Measurements from ENCODE around the gene PLCXD1.
"Not testable (repeated sequence)": the region's sequence is repeated elsewhere in the genome, so short reads cannot be mapped to it uniquely, and the experiment has no call there.

PLCXD1 gene

GRCh38 chrX:264634-265455 lies 16.3 kb upstream of the PLCXD1 start:
- peak; percentile 33 for DNase-seq

DNA sequence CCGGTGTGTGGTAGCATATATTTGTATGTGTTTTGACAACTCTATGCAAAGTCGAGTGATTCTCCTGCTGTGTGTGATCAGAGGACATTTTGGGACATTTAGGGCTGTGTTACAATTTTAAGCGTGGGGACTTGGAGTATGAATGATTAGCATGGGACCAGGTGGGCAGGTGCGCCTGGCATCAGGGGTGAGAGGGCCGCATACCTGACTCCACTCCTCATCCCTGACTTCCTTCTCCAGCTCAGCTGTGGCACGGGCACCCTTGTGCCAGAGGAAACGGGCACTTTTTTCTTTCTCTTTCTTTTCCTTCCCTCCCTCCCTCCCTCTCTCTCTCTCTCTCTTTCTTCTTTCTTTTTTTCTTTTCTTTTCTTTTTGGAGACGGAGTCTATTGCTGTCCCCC lies 15.7 kb upstream of the PLCXD1 start:
- DNase-seq = no peak

DNA sequence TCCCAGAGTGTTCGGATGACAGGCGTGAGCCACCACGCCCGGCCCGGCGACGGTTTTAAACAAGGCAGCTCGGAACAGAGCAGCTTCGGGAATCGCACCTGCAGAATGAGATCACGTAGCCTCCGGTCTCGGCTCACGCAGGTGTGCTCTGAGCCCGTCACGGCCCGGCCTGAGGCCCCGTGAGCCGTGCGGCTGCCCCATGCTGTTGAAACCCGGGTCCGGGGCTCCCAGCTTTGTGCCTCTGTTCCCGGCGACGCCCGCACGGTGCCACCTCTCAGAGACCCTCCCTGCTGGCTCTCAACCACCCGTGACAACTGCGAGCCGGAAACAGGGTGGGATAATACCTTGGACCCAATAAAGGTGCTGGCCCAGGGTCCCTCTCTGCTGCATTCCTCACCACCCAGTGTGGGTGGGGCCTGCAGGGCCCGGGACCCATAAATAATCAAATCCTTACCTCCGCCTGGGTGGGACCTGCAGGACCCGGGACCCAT lies 13.4 kb upstream of the PLCXD1 start:
- no peak for DNase-seq

DNA sequence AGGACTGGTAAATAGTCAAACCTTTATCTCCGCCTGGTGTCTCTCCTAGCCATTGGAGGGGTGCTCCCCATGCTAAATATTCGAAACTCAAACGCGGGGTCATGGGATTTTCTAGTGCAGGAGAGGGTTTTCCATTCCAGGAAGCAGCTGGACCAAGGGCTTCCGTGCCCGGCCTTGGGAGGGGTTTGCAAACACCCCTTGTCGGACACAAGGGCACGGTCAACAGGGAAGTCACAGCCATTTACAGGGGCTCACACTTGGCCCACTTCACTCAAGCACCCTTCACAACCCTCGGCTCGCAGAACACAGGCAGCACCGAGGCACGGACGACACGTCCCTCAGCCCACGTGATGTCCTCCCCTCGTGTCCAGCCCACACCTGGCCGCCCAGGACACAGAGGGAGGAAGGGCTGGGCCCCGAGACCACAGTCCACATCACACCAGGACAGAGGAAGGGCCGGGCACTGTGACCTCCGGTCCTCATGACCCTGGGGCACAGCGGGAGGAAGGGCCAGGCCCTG lies 10.3 kb upstream of the PLCXD1 start:
- no peak for DNase-seq

DNA sequence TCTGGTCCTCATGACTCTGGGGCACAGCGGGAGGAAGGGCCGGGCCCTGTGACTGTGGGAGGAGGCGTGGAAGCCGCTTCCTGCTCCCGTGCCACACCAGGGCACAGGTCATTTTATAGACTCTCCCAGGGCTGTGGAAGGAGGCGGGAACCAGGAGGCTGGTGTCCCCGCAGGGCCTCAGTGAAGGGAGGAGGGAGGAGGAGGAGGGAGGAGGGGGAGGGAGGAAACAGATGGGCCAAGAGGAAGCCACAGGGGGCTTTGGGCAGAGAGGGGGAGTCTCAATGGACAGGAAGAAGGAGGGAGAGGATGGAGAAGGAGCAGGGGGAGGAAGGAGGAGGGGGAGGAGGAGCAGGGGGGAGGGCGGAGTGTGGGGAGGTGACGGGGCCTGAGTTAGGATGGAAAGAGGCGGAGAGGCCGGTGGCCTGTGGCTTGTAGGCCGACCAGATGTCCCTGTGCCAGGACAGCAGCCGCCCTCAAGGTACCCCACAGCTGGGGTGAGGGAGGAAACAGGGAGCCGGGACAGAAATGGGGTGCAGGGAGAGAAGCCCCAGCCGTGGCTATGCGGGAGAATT lies 6.2 kb upstream of the PLCXD1 start:
- DNase-seq = no peak

- DNase-seq = no peak
Observed at GRCh38 chrX:275476-275966, 5.7 kb upstream of the PLCXD1 start.

GRCh38 chrX:275967-276580 lies 5.1 kb upstream of the PLCXD1 start:
- DNase-seq = peak; percentile 35

GRCh38 chrX:276581-277201 lies 4.5 kb upstream of the PLCXD1 start:
- DNase-seq = peak; percentile 50

- not testable (repeated sequence) for DNase-seq
Observed at GRCh38 chrX:279757-280604, 1.2 kb upstream of the PLCXD1 start.

GRCh38 chrX:280722-281121 lies 459 bp upstream of the PLCXD1 start:
- not testable (repeated sequence) for DNase-seq

- DNase-seq = not testable (repeated sequence)
Observed at GRCh38 chrX:282000-282681, 960 bp downstream of the PLCXD1 start.

- DNase-seq = peak; percentile 82
Observed at GRCh38 chrX:283115-283845, 2.1 kb downstream of the PLCXD1 start.

DNA sequence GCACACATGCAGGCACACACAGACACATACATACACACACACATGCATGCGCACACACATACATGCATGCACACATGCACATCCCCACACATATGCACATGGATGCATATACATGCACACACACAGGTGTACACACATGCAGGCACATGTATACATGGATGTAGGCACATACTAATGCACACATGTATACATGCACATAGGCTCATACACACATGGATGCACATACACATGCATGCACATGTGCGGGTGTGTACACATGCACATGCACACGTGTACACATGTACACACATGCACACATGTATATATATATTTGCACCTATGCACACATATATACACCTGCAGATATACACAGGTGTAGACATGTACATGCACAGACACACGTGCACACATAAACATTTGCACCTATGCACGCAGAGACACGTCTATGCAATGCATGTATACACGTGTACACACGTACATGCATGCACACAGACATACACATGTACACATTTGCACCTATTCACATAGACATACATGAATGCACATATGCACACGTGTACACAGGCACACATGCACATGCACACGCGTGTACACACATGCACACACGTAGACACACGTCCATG lies 4.0 kb downstream of the PLCXD1 start:
- DNase-seq = no peak

GRCh38 chrX:287670-288069 lies 6.5 kb downstream of the PLCXD1 start:
- no peak for DNase-seq

- no peak for DNase-seq
Observed at GRCh38 chrX:288561-288991, 7.4 kb downstream of the PLCXD1 start.

DNA sequence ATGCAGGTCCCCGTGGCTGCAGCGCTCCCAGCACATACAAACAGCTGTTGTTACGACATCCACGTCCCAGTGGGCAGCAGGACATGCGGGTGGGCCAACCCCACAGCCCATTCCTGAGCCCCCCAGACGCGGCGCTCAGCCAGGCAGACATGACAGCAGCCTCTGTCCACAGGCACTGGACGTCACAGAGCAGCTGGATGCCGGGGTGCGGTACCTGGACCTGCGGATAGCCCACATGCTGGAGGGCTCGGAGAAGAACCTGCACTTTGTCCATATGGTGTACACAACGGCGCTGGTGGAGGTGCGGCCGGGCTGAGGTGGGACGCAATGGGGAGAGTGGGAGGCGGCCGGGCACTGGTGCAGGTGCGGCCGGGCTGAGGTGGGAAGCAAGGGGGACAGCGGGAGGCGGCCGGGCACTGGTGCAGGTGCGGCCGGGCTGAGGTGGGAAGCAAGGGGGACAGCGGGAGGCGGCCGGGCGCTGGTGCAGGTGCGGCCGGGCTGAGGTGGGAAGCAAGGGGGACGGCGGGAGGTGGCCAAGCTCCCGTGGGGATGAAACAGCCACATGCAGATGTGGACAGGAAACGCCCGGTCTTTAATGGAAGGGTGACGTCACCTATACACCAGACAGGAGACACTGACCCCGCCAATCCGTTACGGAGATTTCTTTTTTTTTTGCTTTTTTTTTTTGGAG lies 9.4 kb downstream of the PLCXD1 start:
- DNase-seq = no peak

- DNase-seq = no peak
Observed at GRCh38 chrX:291411-291901, 10.3 kb downstream of the PLCXD1 start.

- DNase-seq = no peak
Observed at GRCh38 chrX:292900-293897, 12.0 kb downstream of the PLCXD1 start.
